Memory B cell (primary cell): ENCODE results near the gene EPHA7.

Experiments used
- ATAC-seq: fragments of 150-1000 bp; cut with Tn5 transposase; 2 replicates; pipeline ENCODE4 v1.10.0; 2021; ENCODE audit warnings: low read depth, mild to moderate bottlenecking, moderate library complexity
- DNase-seq, 2 donors: peaks; one replicate each; pipeline ENCODE4 v3.0.0; 2022; ENCODE audit warnings: low spot score in 2 of 2
- H3K27ac Mint-ChIP-seq: one replicate; pipeline ENCODE4 v1.8.0; 2022; ENCODE audit warnings: mild to moderate bottlenecking, moderate library complexity, mixed read lengths
- H3K27me3 Mint-ChIP-seq: one replicate; pipeline ENCODE4 v1.8.0; 2022; ENCODE audit warnings: mixed read lengths
- H3K36me3 Mint-ChIP-seq: one replicate; pipeline ENCODE4 v1.8.0; 2022; ENCODE audit warnings: mild to moderate bottlenecking, mixed read lengths
- H3K4me1 Mint-ChIP-seq: one replicate; pipeline ENCODE4 v1.8.0; 2022; ENCODE audit warnings: mixed read lengths
- H3K4me3 Mint-ChIP-seq: one replicate; pipeline ENCODE4 v1.8.0; 2022; ENCODE audit warnings: mild to moderate bottlenecking, moderate library complexity, mixed read lengths
- H3K9me3 Mint-ChIP-seq: one replicate; pipeline ENCODE4 v1.8.0; 2022; ENCODE audit warnings: mixed read lengths

The EPHA7 gene

DNA sequence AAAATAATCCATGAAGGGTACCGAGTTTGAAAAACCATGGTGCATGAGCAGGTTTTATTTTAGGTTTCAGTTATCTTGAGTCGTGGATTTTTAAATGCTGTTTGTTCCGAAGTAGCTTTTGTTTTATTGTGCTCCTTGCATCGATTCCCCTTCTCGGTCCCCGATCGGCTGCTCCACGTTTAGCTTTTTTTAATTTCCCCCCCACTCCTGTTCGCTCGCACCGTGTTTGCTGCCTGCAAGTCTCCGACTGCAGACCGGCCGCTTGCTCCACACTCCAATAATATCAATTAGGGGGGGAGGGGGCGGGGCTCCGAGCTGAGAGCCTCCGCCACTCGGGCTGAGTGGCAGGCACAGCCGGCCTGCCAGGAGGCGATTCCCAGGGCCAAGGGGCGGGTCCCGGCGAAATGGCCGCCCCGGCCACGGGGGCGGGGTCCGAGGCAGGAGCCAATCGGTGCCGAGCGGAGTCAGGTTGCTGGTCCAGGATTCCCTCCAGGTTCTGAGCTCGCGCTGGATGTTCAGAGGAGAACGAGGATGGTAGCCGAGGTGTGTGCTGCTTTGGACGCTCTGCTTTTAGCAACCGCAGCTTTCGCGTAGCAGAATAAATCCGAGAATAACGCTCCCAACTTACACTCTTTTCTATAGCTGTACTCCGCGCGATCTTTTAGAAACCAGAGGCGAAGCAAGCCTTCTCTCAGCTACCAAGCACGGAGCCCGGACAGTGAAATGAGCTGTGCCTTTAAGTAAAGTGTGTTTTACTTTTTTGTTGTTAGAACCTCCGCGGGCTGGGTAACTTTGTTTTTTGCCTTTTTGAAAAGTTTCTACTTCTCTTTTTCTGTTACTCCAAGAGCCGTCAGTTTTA is at the start of gene EPHA7:
Gene EPHA7, minus strand, starts transcription at position 256 of the 859 bp plus-strand sequence. Its CDS starts 218 bp downstream, at position 38.
- ATAC-seq (peak; percentile 56), DNase-seq (no peak)
- H3K4me3 Mint-ChIP-seq = peak within 1 kb of the TSS; percentile 75
- H3K9me3 Mint-ChIP-seq = no peaks in the 10 kb centered on the region
- H3K27me3 Mint-ChIP-seq = peaks cover 9% of the 10 kb centered on the region
- no peak within 1 kb of the TSS for H3K27ac Mint-ChIP-seq
- no peaks in the 10 kb centered on the region for H3K36me3 Mint-ChIP-seq
- peaks cover 4% of the 10 kb centered on the region for H3K4me1 Mint-ChIP-seq

DNA sequence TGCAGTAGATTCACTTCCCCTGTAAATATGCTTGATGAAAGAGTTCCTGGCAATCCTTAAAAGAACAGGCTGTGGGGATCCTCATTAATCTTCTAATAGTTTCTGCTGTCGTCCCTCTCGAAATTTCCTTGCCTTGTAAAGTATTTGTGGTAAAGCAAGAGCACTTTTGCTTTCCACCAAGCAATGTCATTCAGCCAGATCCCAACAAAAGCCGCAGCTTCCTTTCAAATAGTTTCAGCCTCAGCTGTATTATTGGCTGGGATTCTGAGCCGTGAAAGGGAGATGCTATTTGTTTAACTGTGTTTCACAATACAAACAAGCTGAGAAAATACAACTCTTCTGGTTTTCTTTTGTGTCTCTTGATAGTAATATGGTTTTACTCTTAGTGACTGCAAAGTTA is 48.9 kb upstream of the EPHA7 start:
- H3K36me3 Mint-ChIP-seq = no peaks in the 10 kb centered on the region
- DNase-seq (no peak), ATAC-seq (no peak)
- H3K27me3 Mint-ChIP-seq = no peaks in the 10 kb centered on the region
- H3K9me3 Mint-ChIP-seq = peaks cover 5% of the 10 kb centered on the region
- H3K4me1 Mint-ChIP-seq = no peaks in the 10 kb centered on the region
- H3K4me3 Mint-ChIP-seq = no peak overlapping the region
- H3K27ac Mint-ChIP-seq = no peak overlapping the region

DNA sequence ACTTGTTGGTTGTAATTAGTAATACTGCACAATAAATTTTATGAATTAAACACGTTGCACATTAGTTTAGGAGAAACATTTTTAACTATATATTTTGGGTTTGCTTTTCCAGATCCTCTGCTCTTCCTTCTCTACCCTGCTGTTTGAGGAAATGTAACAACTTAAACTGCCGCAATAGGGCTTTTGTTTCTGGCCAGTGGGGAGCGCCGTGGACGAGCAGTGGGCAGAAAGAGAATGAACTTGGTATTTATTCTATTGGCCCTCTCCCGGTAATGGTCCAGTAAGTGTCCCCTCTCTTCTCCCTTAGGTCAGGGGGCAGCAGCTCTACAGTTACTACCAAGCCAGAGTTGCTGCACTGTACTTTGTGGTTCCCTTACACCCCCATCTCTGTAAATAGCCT is 35.2 kb upstream of the EPHA7 start:
- H3K4me3 Mint-ChIP-seq = no peak overlapping the region
- DNase-seq (no peak), ATAC-seq (no peak)
- no peaks in the 10 kb centered on the region for H3K36me3 Mint-ChIP-seq
- H3K4me1 Mint-ChIP-seq = no peaks in the 10 kb centered on the region
- peaks cover 8% of the 10 kb centered on the region for H3K9me3 Mint-ChIP-seq
- H3K27me3 Mint-ChIP-seq = no peaks in the 10 kb centered on the region
- H3K27ac Mint-ChIP-seq = no peak overlapping the region

DNA sequence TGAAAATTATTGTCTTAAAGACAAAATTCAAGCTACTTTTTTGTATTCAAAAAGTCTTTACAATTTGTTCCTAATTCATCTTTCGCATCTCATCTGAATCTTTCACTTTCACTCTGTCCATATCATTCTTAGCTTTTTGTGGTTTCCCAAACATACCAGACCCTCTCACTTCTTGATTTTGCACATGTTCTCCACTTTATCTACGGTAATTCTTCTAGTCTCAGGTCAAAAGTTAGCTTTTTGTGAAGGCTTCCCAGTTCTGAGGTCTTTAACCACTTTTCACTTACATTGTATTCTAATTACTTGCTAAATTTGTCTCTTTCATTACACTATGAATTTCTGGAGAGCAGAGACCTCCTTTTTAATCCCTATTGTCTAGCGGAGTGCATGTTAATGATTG is 34.6 kb upstream of the EPHA7 start:
- Mint-ChIP-seq H3K27me3 (no peaks in the 10 kb centered on the region), H3K36me3 (no peaks in the 10 kb centered on the region), H3K4me1 (no peaks in the 10 kb centered on the region)

DNA sequence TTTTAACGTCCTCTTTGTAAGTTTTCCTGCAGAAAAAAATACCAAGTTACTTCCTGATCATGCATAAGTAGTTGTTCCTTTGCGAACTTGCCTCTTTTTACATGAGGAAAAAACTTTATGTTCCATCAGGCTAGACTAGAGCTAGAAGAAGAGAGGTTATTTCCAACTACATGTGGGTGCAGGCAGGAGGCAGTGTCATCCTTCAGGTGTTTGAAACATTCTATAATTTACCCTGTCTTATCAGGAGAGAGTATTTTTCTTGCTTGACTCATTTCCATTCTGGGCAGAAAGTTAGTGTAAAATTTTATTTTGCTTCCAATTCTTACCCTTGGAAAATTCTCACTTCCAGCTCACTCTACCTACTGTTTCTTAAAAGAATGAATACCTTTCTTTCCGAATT is 28.5 kb upstream of the EPHA7 start:
- Mint-ChIP-seq H3K27ac (no peak overlapping the region), H3K4me3 (no peak overlapping the region)

More for the DNA sequence above, 34.6 kb upstream of the EPHA7 start:
- DNase-seq (no peak), ATAC-seq (no peak)
- Mint-ChIP-seq H3K9me3 (peaks cover 8% of the 10 kb centered on the region), H3K4me3 (no peak overlapping the region), H3K27ac (no peak overlapping the region)

DNA sequence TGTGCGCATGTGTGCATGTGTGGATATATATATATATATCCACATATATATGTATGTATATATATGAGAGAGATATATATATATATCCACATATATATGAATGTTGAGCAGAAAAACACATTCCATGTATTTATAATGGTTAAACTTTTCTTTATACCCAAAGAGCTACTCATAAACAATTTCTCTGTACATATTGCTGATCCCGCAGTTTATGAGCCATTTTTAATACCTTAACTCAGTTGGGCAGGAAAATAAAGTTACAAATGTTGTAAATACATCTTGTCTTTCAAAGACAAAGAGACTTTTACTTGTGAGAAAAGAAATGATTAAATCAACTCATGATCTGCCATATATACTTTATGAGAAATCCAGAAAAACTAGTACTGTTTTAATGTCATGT is 18.1 kb upstream of the EPHA7 start:
- ATAC-seq (no peak), DNase-seq (no peak)
- Mint-ChIP-seq H3K36me3 (no peaks in the 10 kb centered on the region), H3K9me3 (peaks cover 9% of the 10 kb centered on the region), H3K27me3 (no peaks in the 10 kb centered on the region), H3K4me3 (no peak overlapping the region), H3K4me1 (no peaks in the 10 kb centered on the region), H3K27ac (no peak overlapping the region)

More for the DNA sequence above, 28.5 kb upstream of the EPHA7 start:
- ATAC-seq (no peak), DNase-seq (no peak)
- no peaks in the 10 kb centered on the region for H3K4me1 Mint-ChIP-seq
- no peaks in the 10 kb centered on the region for H3K36me3 Mint-ChIP-seq
- peaks cover 5% of the 10 kb centered on the region for H3K9me3 Mint-ChIP-seq
- no peaks in the 10 kb centered on the region for H3K27me3 Mint-ChIP-seq

DNA sequence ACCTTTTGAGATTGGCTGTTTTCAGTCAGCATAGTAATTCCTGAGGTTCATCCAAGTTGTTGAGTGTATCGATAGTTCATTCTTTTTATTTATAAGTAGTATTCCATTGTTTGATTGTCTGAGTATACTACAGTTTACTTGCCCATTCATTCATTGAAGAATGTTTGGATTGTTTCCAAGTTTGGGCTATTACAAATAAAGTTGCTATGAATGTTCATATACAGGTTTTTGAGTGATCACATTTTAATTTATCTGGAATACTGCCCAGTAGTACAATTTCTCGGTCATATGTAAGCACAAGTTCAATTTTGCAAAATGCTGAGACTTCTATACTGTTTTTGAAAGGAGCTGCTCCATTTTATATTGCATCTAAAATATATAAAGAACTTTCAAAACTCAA is 14.2 kb upstream of the EPHA7 start:
- Mint-ChIP-seq H3K36me3 (no peaks in the 10 kb centered on the region), H3K27ac (no peak overlapping the region), H3K27me3 (no peaks in the 10 kb centered on the region), H3K4me3 (no peak overlapping the region), H3K4me1 (no peaks in the 10 kb centered on the region), H3K9me3 (peaks cover 6% of the 10 kb centered on the region)
- ATAC-seq (no peak), DNase-seq (no peak)

DNA sequence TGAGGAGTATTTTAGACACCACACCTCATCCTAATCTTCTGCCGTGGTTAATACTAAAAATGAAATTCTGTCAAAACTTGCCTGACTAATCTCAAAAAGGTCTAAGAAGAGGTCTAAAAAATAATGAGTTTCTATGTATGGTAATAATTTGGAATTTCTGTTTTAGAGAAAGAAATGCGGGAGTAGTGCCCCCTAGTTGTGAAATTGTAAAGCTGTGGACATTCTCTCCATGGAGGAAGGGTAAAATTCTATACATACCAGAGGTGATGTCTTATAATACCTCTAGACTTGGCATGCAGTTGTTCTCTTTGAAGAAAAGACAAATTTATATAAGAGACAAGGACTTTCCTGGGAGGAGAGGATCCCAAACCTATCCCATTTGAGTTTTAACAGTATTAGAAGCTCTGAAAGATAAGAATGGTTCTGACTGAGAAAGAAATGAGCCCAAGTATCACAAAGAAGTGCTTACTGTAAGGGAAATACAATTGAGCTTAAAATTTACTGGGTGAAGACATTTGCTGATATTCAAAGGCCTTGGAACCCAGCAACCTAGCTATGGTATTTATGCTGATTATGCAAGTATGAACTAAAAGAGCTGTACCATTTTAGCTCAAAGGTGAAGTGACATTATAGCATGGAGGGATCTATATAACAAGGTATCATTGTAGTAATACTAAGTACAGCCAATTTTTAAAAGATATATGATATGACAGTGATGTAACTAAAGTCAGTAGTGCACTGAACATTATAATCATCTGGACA is 5.1 kb upstream of the EPHA7 start:
- peaks cover 4% of the 10 kb centered on the region for H3K9me3 Mint-ChIP-seq

DNA sequence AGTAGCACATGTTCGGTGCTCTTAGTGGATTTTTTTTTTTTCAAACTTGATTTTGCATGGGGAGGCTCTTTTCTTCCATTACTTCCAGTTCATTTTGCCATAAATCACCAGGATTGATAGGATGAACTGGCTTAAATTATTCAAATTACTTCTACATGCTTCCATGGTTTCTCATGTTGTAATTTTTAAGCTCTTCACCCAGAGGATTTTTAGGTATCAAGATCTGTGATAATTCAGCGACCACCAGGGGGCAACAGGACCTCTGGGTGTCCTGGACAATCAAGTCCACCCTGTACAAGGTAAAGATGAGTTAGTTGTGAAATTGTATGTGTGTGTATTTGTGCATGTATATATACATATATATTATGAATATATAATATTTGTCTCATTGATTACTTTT is 4.2 kb upstream of the EPHA7 start:
- no peak overlapping the region for H3K27ac Mint-ChIP-seq
- no peak overlapping the region for H3K4me3 Mint-ChIP-seq
- ATAC-seq (no peak), DNase-seq (no peak)
- H3K4me1 Mint-ChIP-seq = peaks cover 4% of the 10 kb centered on the region
- peaks cover 4% of the 10 kb centered on the region for H3K9me3 Mint-ChIP-seq
- no peaks in the 10 kb centered on the region for H3K36me3 Mint-ChIP-seq
- H3K27me3 Mint-ChIP-seq = peaks cover 2% of the 10 kb centered on the region

More for the DNA sequence above, 5.1 kb upstream of the EPHA7 start:
- Mint-ChIP-seq H3K27ac (no peak overlapping the region), H3K4me1 (no peaks in the 10 kb centered on the region), H3K27me3 (no peaks in the 10 kb centered on the region), H3K4me3 (no peak overlapping the region), H3K36me3 (no peaks in the 10 kb centered on the region)
- ATAC-seq (no peak), DNase-seq (no peak)

DNA sequence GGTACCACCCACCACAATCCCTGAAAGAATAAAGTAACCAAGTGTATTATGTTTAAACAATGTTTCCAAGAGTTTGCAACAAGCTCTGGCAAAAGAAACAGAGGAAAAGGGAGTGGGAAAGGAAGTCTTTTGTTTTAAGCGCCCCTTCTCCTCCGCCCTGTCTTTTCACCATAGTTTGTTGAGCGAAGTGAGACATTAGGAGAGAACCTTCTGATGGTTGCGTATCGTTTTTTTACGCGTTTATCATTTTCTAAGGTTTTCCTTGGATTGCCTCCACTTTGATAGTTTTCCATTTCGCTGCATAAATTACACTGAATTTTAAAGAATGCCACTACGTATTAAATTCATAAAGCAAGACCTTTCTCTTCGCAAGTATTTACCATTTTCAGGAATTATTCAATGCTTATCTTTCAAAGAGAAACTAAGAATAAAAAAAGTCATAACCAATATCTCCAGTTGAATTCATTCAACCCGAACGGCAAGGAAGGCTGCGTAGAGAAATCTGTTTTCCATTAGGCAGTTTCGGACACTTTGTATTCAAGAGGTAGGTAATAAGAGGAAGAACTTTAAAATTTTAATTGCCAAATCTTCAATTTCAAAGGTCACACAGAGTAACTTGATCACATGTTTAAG is 920 bp upstream of the EPHA7 start:
- Mint-ChIP-seq H3K4me3 (peak overlapping the region; percentile 25), H3K27ac (no peak overlapping the region), H3K27me3 (peaks cover 9% of the 10 kb centered on the region)

DNA sequence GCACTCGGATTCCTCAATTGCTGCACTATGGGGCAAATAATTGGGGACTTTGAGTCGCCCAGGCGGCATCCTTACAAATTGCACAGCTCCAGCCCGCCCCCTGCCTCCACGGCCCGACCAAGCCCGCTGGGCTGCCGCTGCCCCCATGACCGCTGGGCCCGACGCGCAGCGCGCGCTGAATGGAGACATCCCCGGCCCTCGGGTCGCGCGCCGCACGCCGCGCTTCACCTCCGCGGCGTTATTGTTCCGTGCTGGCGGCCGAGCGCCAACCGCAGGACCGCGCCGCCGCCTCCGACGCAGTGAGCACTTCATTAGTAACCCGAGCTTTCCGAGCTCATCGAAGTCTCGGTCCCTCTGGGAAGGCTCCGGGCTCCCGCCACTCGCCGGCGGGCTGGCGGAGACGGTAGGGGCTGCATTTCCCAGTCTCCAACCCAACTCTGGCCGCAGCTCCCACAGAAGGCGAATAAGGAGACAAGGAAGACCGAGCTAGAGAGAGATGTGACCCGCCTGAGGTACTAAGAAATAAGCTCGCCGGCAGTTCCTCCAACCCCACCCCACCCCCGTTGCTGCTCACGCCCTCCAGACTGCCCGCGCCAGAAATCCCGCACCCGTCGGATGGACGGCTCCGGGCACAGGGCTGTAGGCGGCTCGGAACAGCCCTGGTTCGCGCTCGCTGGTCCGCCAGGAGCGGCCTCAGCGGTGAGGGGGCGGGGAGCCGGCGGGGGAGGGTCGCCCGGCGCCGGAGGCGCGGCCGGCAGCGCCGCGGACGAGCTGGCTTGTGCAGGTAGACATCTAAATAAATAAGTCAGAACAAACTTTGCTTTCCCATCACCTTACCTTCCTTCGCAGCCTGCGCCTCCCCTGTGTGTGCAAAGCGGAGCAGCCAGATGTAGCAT is 703 bp downstream of the EPHA7 start:
- no peaks in the 10 kb centered on the region for H3K9me3 Mint-ChIP-seq
- peaks cover 9% of the 10 kb centered on the region for H3K27me3 Mint-ChIP-seq
- ATAC-seq (no peak), DNase-seq (no peak)
- H3K36me3 Mint-ChIP-seq = no peaks in the 10 kb centered on the region
- no peak overlapping the region for H3K27ac Mint-ChIP-seq
- H3K4me3 Mint-ChIP-seq = peak overlapping the region; percentile 75
- peaks cover 4% of the 10 kb centered on the region for H3K4me1 Mint-ChIP-seq

More for the DNA sequence above, 920 bp upstream of the EPHA7 start:
- no peaks in the 10 kb centered on the region for H3K9me3 Mint-ChIP-seq
- no peak for DNase-seq
- ATAC-seq = no peak
- peaks cover 4% of the 10 kb centered on the region for H3K4me1 Mint-ChIP-seq
- no peaks in the 10 kb centered on the region for H3K36me3 Mint-ChIP-seq

DNA sequence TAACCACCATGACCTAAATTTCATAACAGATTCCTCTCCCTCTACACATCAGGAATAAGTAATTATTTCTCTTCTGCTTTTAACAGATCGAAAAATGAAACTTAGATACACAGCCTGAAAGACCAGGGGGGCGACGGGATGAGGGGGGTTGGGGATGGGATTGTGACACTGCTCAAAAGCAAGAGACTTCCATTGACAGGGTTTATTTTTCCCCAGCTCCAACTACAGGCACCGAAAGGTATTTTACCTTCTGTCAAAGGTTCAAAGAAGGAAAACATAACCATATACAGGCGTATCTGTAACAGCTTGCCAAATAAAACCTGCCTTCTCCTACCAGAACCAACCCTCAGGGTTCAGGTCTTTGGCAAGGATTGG is 1.3 kb downstream of the EPHA7 start:
- DNase-seq (no peak), ATAC-seq (no peak)
- Mint-ChIP-seq H3K4me3 (no peak overlapping the region), H3K27ac (no peak overlapping the region), H3K36me3 (no peaks in the 10 kb centered on the region), H3K27me3 (peaks cover 9% of the 10 kb centered on the region), H3K4me1 (peaks cover 4% of the 10 kb centered on the region), H3K9me3 (no peaks in the 10 kb centered on the region)

DNA sequence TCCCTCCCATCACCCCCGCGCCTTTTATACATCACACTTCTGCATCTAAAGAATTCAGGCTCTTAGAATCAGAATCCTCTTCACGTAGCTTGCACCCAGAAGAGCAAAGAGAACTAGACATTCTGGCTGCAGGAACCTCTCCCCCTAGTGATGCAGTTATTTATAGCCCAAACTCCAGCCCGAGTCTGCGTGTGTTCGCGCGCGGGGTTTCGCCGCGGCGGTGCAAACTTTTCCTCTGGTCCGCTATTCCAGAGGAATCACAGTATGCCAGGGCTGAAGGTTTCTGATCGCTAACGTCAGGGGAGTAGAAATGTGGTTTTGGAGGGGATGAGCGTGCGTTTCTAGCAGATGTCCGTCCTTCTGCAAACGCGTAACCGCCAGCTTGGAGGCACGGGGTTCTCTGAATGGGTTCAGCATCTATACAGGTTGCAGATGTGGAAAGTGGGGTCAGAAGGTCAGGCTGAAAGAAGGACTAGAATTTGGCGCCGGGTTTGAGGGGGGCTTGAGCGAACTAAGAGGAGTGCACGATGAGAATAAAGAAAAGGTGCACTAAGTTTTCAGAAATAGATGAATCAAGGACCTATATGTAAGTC is 1.8 kb downstream of the EPHA7 start:
- Mint-ChIP-seq H3K36me3 (no peaks in the 10 kb centered on the region), H3K4me3 (peak overlapping the region; percentile 17), H3K9me3 (no peaks in the 10 kb centered on the region), H3K27me3 (peaks cover 9% of the 10 kb centered on the region), H3K4me1 (peaks cover 4% of the 10 kb centered on the region), H3K27ac (no peak overlapping the region)
- DNase-seq (no peak), ATAC-seq (no peak)
